Hematopoietic multipotent progenitor cell (in vitro differentiated cells): ENCODE data around the gene NPPC. TPM values are rescaled to one million over a fixed set of nuclear protein-coding genes. Genes with fewer than 3 reads are reported as not detected.
"Not testable (repeated sequence)": the region's sequence is repeated elsewhere in the genome, so short reads cannot be mapped to it uniquely, and the experiment has no call there.

Experiments
- DNase-seq, 3 donors: peaks; one replicate each; pipeline ENCODE4 v3.0.0-alpha.2; 2011 to 2015; ENCODE audit warnings: low read depth in 2 of 3, low spot score in 2 of 3
- total RNA-seq: library from RNA; depleted of rRNA; stranded (reverse); fragments of >200 nt; gene quantifications from one replicate; pipeline ENCODE4 v1.2.3, GENCODE V29; 2012

Gene NPPC
- 0.27 TPM for total RNA-seq

DNA sequence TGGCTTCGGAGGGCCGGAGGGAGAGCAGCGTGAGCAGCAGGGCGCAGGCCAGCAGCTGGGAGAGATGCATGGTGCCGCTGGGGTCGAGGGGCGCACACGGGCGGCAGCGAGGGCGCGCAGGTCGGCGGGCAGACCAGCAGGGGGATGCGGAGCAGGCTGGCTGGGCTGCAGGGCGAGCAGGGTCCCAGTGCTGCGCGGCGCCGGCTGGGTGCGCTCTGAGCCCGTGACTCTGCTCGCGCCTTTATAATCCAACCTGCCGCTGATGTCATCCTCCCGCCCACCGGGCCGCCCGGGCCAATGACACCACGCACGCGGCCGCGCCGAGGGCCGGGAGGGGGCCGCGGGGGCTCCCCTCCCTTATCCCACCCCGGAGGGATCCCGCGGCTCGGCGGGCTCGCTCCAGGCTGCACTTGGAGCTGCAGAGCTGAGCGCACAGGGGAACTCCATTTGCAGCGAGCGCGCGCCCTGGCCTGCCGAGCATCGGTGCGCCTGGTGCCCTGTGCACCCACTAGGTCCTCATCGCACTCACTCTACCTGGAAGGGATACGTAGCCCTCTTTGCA, at the start of gene NPPC:
Gene NPPC, minus strand, starts transcription at position 217 of the 562 bp plus-strand sequence. Its CDS starts 147 bp downstream, at position 70.
- peak; percentile 7 to 73 (median 69) for DNase-seq

DNA sequence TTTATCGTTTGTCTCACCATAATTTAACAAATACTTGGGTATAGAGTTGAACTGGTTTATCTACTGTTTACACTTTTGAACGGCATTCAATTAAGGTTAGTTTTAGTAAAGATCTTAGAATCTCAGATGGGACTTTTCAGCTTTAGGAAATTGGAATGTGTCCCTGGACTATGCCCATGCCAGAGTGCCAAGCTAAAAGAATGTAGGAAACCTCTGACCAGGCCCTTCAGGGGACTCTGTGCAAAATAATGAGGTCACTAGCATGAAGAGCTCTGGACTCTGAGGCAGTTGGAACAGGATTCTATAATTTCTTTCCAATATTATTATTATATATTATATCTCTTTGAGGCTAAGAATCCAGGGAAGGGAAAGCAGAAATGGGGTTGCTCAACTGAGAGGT, 48.8 kb upstream of the NPPC start:
- no peak for DNase-seq

- DNase-seq = no peak
Observed at GRCh38 chr2:231970461-231970860, 44.3 kb upstream of the NPPC start.

DNA sequence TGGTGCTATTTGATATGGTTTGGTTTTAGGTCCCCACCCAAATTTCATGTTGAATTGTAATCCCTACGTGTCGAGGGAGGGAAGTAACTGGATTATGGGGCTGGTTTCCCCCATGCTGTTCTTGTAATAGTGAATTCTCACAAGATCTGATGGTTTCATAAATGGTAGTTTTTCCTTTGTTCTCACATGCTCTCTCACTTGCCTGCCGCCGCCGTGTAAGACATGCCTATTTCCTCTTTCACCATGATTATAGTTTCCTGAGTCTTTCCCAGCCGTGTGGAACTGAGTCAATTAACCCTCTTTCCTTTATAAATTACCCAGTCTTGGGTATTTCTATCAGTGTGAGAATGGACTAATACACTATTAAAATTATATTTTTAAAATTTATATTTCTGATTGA, 42.6 kb upstream of the NPPC start:
- DNase-seq = no peak

GRCh38 chr2:231966886-231967285, 40.7 kb upstream of the NPPC start:
- DNase-seq = no peak

DNA sequence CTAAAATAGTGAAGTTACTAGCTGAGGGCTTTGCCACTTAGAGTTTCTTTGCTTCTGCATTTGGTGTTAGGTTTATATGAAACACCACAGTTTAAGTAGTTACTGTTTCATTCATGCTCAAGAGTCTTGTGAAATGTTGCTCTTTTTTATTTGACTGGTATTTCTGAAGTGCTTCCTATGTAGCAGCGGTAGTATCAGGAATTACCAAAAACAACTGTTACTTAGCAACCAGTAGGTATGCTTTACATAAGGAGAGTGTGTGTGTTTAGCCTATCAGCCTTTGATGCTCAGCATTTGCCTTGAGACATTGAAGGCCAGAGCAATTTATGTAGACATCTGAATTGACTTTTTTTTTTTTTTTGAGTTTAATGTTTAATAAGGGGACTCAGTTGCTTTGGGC, 38.9 kb upstream of the NPPC start:
- peak in 1 of 3 donors; percentile 22 for DNase-seq

- peak; percentile 66 to 89 (median 85) for DNase-seq
Observed at GRCh38 chr2:231961349-231962166, 35.4 kb upstream of the NPPC start, which contains the start of gene DIS3L2. Gene DIS3L2 (plus strand): TSS chr2:231961713. CDS start chr2:232014928, 53,215 bp downstream.

- DNase-seq = no peak
Observed at GRCh38 chr2:231960810-231961348, 34.7 kb upstream of the NPPC start.

GRCh38 chr2:231957913-231958763, 31.9 kb upstream of the NPPC start:
- no peak for DNase-seq

DNA sequence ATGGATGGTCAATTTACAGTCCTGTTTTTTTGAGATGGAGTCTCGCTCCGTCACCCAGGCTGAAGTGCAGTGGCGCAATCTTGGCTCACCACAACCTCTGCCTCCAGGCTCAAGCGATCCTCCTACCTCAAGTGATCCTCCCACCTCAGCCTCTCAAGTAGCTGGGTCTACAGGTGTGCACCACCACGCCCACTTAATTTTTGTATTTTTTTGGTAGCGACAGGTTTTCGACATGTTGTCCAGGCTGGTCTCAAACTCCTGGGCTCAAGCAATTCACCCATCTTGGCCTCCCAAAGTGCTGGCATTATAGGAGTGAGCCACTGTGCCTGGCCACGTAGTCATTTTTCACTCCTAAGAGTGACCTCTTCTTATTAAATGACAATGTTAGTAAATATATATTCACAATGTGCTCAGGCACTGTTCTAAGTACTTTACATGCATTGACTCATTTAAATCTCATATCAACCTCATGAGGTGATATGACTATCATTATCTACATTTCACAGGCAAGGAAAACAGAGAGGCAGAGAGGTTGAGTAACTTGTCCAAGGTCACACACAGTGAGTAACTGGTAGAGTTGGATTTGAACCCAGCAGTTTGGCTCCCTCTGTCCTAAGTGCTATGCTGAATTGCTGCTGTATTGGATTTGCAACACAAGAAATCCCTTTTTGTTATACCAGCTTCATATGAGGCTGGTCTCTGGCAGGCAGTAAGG, 29.7 kb upstream of the NPPC start:
- no peak for DNase-seq

GRCh38 chr2:231951452-231952035, 25.3 kb upstream of the NPPC start:
- DNase-seq = no peak

GRCh38 chr2:231947694-231948093, 21.5 kb upstream of the NPPC start:
- DNase-seq = no peak

- DNase-seq = not testable (repeated sequence)
Observed at GRCh38 chr2:231947112-231947511, 20.9 kb upstream of the NPPC start.

DNA sequence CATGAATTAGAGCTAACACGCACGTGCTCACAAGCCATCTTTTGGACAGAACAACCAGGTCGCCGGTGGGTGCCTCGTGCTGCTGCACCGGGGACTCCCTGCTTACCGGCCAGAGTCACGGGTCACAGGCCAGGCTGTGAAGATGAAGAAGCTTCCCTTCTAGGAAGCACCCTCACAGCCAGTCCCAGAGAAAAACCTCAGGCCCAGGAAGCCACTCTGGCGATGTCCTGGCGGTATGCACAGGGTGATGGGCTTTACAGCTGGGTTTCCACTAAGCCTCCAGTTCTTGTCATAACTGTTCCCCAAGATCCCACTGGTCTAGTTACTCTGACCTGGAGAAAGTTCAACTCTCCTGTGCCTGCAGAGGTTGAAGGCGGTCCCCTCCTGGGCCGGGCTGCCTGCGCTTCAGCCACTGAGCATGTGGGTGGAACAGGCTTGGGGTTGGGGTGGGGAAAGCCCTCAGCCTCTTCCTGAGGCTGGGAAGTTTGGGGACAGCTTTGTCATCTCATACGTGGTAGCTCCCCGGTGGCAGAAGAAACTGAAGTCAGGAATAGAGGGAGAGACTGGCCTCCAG, 20.1 kb upstream of the NPPC start:
- DNase-seq = no peak

DNA sequence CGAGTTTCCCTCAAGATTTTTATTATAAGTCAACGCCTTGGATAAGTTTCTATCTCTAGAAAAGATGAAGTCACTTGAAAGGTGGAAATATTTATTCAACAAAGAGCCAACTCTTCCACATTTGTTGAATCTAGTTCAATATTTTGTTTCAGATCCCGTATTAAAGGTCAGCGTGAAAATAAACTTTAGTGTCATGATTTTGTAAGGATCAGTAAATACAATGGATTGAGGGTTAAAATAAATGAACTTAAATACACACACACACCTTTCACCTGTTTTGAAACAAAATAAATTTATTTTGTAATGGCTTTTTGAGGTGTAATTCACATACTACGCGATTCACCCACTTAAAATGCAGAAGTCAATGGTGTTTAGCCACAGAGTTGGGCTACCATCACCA, 16.0 kb upstream of the NPPC start:
- DNase-seq = no peak

GRCh38 chr2:231941673-231942072, 15.5 kb upstream of the NPPC start:
- DNase-seq = no peak

DNA sequence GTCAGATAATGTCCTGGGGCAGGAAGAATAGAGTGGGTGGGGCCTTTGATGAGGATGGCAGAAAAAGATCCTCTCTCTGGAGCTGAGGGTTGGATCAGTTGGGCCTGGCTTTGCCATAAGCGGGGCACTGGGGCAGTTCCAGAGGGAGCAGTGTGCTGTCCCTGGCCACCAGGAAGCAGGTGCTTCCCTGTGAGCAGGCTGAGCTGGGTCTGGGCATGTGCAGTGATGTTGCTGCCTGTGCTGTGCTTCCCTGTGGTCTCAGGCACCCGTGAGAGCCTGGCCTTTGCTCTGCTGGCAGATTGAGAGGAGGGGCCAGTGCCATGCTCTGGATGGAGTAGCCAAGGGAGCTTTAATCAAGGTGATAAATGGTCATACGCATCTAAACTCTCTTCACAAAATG, 14.6 kb upstream of the NPPC start:
- DNase-seq = peak in 2 of 3 donors; percentile 24 to 42

DNA sequence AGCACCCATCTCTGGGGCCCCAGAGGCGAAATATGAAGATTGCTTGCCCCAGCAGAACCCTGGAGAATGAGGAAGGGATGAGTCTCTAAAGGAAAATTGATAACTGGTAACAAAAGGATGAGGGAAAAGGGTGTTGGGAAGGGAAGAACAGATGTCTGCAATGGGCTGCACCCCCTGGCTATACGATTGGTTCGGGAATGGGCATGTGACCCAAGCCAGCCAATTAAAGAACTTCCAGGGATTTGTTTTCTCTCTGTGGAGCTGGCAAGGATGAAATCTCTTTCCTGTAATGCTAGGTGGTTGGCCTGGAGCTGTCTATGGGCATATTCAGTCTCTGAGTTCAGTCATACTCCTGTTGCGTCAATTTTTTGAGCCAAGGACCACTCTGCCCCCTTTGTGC, 12.8 kb upstream of the NPPC start:
- DNase-seq = no peak

GRCh38 chr2:231937057-231937456, 10.9 kb upstream of the NPPC start:
- DNase-seq = no peak

GRCh38 chr2:231936491-231936890, 10.3 kb upstream of the NPPC start:
- DNase-seq = no peak
